H1 (cell line): Measurements from ENCODE around the gene NOG. TPM values are rescaled to one million over a fixed set of nuclear protein-coding genes. Genes with fewer than 3 reads are reported as not detected.
A peak's percentile ranks its signal among the peaks of the same experiment; 100 is the strongest.

Experiments used
- CTCF ChIA-PET: fragments of 300-600 bp; sonication (Branson Sonifier 250); formaldehyde crosslinking; loops from one replicate; lab custom pipeline; 2021; ENCODE audit not compliant: partially characterized antibody; lab: Charles Lee
- POLR2A ChIA-PET: fragments of 300-600 bp; sonication (Branson Sonifier 250); formaldehyde crosslinking; loops from one replicate; lab custom pipeline; 2021; ENCODE audit warnings: inconsistent platforms; ENCODE audit not compliant: partially characterized antibody; lab: Charles Lee
- DNase-seq, 2 experiments: peaks; one replicate each; pipeline versions ENCODE4 v3.0.0 to v3.0.0-alpha.2; 2010 to 2022; ENCODE audit warnings: low spot score in 2 of 2, low read depth in 1 of 2, mixed read lengths in 1 of 2
- FAIRE-seq: peaks from 2 replicates; lab custom pipeline; 2011; peaks lifted over from hg19 to GRCh38; lab: Jason Lieb, UNC
- H2AFZ ChIP-seq: 2 replicates; pipeline ENCODE4 v1.8.1; 2012; ENCODE audit warnings: low read length, inconsistent platforms
- H2AK5ac ChIP-seq: 2 replicates; pipeline ENCODE4 v1.6.1; 2013; ENCODE audit warnings: low read depth, low read length
- H2BK120ac ChIP-seq: replicated peaks from 2 replicates; pipeline ENCODE3; 2013; ENCODE audit warnings: low read depth, low read length, inconsistent platforms
- H2BK12ac ChIP-seq: 2 replicates; pipeline ENCODE4 v1.6.1; 2013; ENCODE audit warnings: low read depth, low read length
- H2BK15ac ChIP-seq: 2 replicates; pipeline ENCODE4 v1.6.1; 2013; ENCODE audit warnings: low read length
- H2BK20ac ChIP-seq: 2 replicates; pipeline ENCODE4 v1.6.1; 2013; ENCODE audit warnings: low read length
- H2BK5ac ChIP-seq: 2 replicates; pipeline ENCODE4 v1.6.1; 2013; ENCODE audit warnings: low read depth, low read length
- H3K14ac ChIP-seq: 2 replicates; pipeline ENCODE4 v1.6.1; 2013; ENCODE audit warnings: inconsistent platforms; ENCODE audit not compliant: insufficient read length
- H3K18ac ChIP-seq: 2 replicates; pipeline ENCODE4 v1.6.1; 2013; ENCODE audit warnings: low read length; ENCODE audit errors: extremely low read depth
- H3K23ac ChIP-seq: 2 replicates; pipeline ENCODE4 v1.6.1; 2013; ENCODE audit warnings: inconsistent platforms; ENCODE audit not compliant: insufficient read length
- H3K23me2 ChIP-seq: 2 replicates; pipeline ENCODE4 v1.6.1; 2013; ENCODE audit warnings: low read depth, low read length
- H3K27ac ChIP-seq: 2 replicates; pipeline ENCODE4 v1.6.1; 2011; ENCODE audit warnings: low read depth, low read length, inconsistent platforms
- H3K27me3 ChIP-seq, 4 experiments: replicated peaks in 1 of 4; 1 replicate in 1 of 4; 2 replicates in 3 of 4; pipeline versions ENCODE4 v1.6.1 to v1.8.1; 2011 to 2013; ENCODE audit warnings: low read length in 3 of 4, mild to moderate bottlenecking in 3 of 4, inconsistent platforms in 2 of 4, mixed read lengths in 2 of 4, moderate library complexity in 1 of 4; ENCODE audit not compliant: control insufficient read depth in 3 of 4, insufficient read depth in 3 of 4; ENCODE audit errors: extremely low read depth in 1 of 4
- H3K36me3 ChIP-seq, 4 experiments: 2 replicates each; pipeline versions ENCODE4 v1.6.1 to v1.8.1; 2011 to 2013; ENCODE audit warnings: mild to moderate bottlenecking in 4 of 4, low read length in 3 of 4, moderate library complexity in 2 of 4, control low read depth in 1 of 4, inconsistent platforms in 1 of 4; ENCODE audit not compliant: insufficient read depth in 4 of 4, control insufficient read depth in 2 of 4
- H3K4ac ChIP-seq: replicated peaks from 2 replicates; pipeline ENCODE3; 2013; ENCODE audit warnings: low read length, low read depth, mixed read lengths, inconsistent platforms; ENCODE audit not compliant: insufficient read length
- H3K4me1 ChIP-seq, 4 experiments: replicated peaks in 1 of 4; 1 replicate in 1 of 4; 2 replicates in 3 of 4; pipeline versions ENCODE4 v1.6.1 to v1.8.1; 2011 to 2013; ENCODE audit warnings: low read length in 3 of 4, inconsistent platforms in 2 of 4, mixed read lengths in 1 of 4; ENCODE audit not compliant: insufficient read depth in 4 of 4, control insufficient read depth in 3 of 4
- H3K4me2 ChIP-seq, 2 experiments: 2 replicates each; pipeline versions ENCODE4 v1.6.1 to v1.8.1; 2011 to 2013; ENCODE audit warnings: low read depth in 2 of 2, low read length in 2 of 2, control low read depth in 1 of 2, inconsistent platforms in 1 of 2, mild to moderate bottlenecking in 1 of 2; ENCODE audit not compliant: insufficient read depth in 1 of 2
- H3K4me3 ChIP-seq, 4 experiments: fragments of 200-600, 300-600 bp in 1 of 4; sonication (generic), shearing (Covaris generic), sonication (Bioruptor Twin) in 1 of 4; 2 replicates each; pipeline versions ENCODE4 v1.5.1 to v1.8.1; 2011 to 2016; ENCODE audit warnings: low read length in 4 of 4, low read depth in 3 of 4, control low read depth in 2 of 4, inconsistent platforms in 2 of 4, mild to moderate bottlenecking in 2 of 4, mixed read lengths in 1 of 4, moderate library complexity in 1 of 4; ENCODE audit not compliant: insufficient read depth in 2 of 4; ENCODE audit errors: extremely low read depth in 1 of 4
- H3K56ac ChIP-seq: replicated peaks from 2 replicates; pipeline ENCODE3; 2013; ENCODE audit warnings: low read depth, mild to moderate bottlenecking, mixed read lengths, low read length, inconsistent platforms; ENCODE audit not compliant: insufficient read length
- H3K79me1 ChIP-seq: 2 replicates; pipeline ENCODE4 v1.6.1; 2013; ENCODE audit warnings: low read depth, low read length, control low read depth
- H3K79me2 ChIP-seq, 2 experiments: 2 replicates each; pipeline versions ENCODE4 v1.6.1 to v1.8.1; 2012 to 2013; ENCODE audit warnings: low read length in 2 of 2, mild to moderate bottlenecking in 2 of 2, inconsistent platforms in 1 of 2; ENCODE audit not compliant: insufficient read depth in 2 of 2, control insufficient read depth in 1 of 2
- H3K9ac ChIP-seq, 4 experiments: replicated peaks in 1 of 4; 1 replicate in 1 of 4; 2 replicates in 3 of 4; pipeline versions ENCODE4 v1.6.1 to v1.8.1; 2011 to 2013; ENCODE audit warnings: low read depth in 3 of 4, low read length in 3 of 4, control low read depth in 2 of 4, mild to moderate bottlenecking in 2 of 4, moderate library complexity in 2 of 4, inconsistent platforms in 1 of 4; ENCODE audit errors: extremely low read depth in 1 of 4
- H3K9me3 ChIP-seq, 2 experiments: 2 replicates each; pipeline versions ENCODE4 v1.6.1 to v1.8.1; 2012 to 2013; ENCODE audit warnings: mild to moderate bottlenecking in 2 of 2, moderate library complexity in 2 of 2, control low read depth in 1 of 2, inconsistent platforms in 1 of 2, low read depth in 1 of 2, low read length in 1 of 2, mixed read lengths in 1 of 2; ENCODE audit not compliant: insufficient read depth in 2 of 2
- H4K20me1 ChIP-seq, 2 experiments: replicated peaks in 1 of 2; 2 replicates each; pipeline versions ENCODE3 to v1.8.1; 2011 to 2013; ENCODE audit warnings: inconsistent platforms in 2 of 2, low read length in 2 of 2, mild to moderate bottlenecking in 1 of 2; ENCODE audit not compliant: insufficient read depth in 2 of 2, control insufficient read depth in 1 of 2
- H4K5ac ChIP-seq: 2 replicates; pipeline ENCODE4 v1.6.1; 2013; ENCODE audit warnings: low read length, low read depth, mixed read lengths, inconsistent platforms; ENCODE audit not compliant: insufficient read length
- H4K8ac ChIP-seq: 2 replicates; pipeline ENCODE4 v1.8.0; 2013; ENCODE audit warnings: mild to moderate bottlenecking, moderate library complexity, low read length, inconsistent platforms; ENCODE audit not compliant: insufficient read depth; ENCODE audit errors: extremely low read depth
- H4K91ac ChIP-seq: replicated peaks from 2 replicates; pipeline ENCODE3; 2013; ENCODE audit warnings: low read length, mixed read lengths, inconsistent platforms; ENCODE audit not compliant: insufficient read length
- CEBPB ChIP-seq: IDR thresholded peaks from 2 replicates; pipeline ENCODE4 v1.6.1; 2012; ENCODE audit warnings: low read depth, low read length
- EP300 ChIP-seq, 2 experiments: IDR thresholded peaks; 1 replicate in 1 of 2; 2 replicates in 1 of 2; pipeline ENCODE4 v1.6.1; 2011 to 2012; ENCODE audit warnings: low read depth in 2 of 2, low read length in 2 of 2, mild to moderate bottlenecking in 2 of 2, borderline replicate concordance in 1 of 2, inconsistent platforms in 1 of 2, moderate library complexity in 1 of 2
- POU5F1 ChIP-seq: IDR thresholded peaks from 2 replicates; pipeline ENCODE4 v1.6.1; 2011; ENCODE audit warnings: low read depth, mild to moderate bottlenecking, low read length, moderate library complexity
- RAD21 ChIP-seq, 2 experiments: IDR thresholded peaks in 1 of 2; conservative IDR thresholded peaks in 1 of 2; 2 replicates each; pipeline ENCODE4 v1.6.1; 2011; ENCODE audit warnings: low read depth in 2 of 2, low read length in 2 of 2, improper control_type of control experiment in 1 of 2, inconsistent platforms in 1 of 2, mild to moderate bottlenecking in 1 of 2, moderate library complexity in 1 of 2
- SIN3A ChIP-seq, 2 experiments: IDR thresholded peaks in 1 of 2; conservative IDR thresholded peaks in 1 of 2; 2 replicates each; pipeline ENCODE4 v1.6.1; 2011 to 2012; ENCODE audit warnings: low read length in 2 of 2, improper control_type of control experiment in 1 of 2, low read depth in 1 of 2, mild to moderate bottlenecking in 1 of 2
- TAF7 ChIP-seq: optimal IDR thresholded peaks from 2 replicates; pipeline ENCODE3; 2011; ENCODE audit warnings: low read depth, mild to moderate bottlenecking, inconsistent platforms, low read length, moderate library complexity, borderline replicate concordance
- TCF12 ChIP-seq: IDR thresholded peaks from 2 replicates; pipeline ENCODE4 v1.6.1; 2011; ENCODE audit warnings: low read depth, mild to moderate bottlenecking, low read length
- ZNF274 ChIP-seq: IDR thresholded peaks from 2 replicates; pipeline ENCODE4 v1.7.0; 2012; ENCODE audit warnings: low read length, borderline replicate concordance; ENCODE audit errors: extremely low read depth
- WGBS, 2 experiments: shearing (Covaris generic) in 1 of 2; methylation state at CpG; one replicate each; pipeline versions ENCODE4 v1.1.6 to v1.1.7; 2013 to 2015; ENCODE audit warnings: low lambda C conversion rate in 2 of 2, mixed read lengths in 2 of 2, inconsistent platforms in 1 of 2, low coverage in 1 of 2, missing lambda C conversion rate in 1 of 2; ENCODE audit not compliant: insufficient replicate concordance in 2 of 2, insufficient coverage in 1 of 2, insufficient read length in 1 of 2; ENCODE audit errors: extremely low coverage in 1 of 2, missing lambda C conversion rate in 1 of 2; 5-methylcytosine and 5-hydroxymethylcytosine counted together
- long read RNA-seq, 2 experiments: library from RNA in 1 of 2; library from capped mRNA in 1 of 2; stranded (forward); transcript quantifications; one replicate each; pipeline ENCODE4 v2.0.0, GENCODE V29; 2021; ENCODE audit warnings: inconsistent platforms in 1 of 2
- polyA minus RNA-seq, 3 experiments: library from RNA; depleted of rRNA, polyadenylated mRNA; stranded (reverse); fragments of >200 nt; gene quantifications; 1 replicate in 2 of 3; 2 replicates in 1 of 3; pipeline ENCODE4 v1.2.3, GENCODE V29; 2011
- polyA plus RNA-seq, 7 experiments: library from polyadenylated mRNA; depleted of rRNA in 3 of 7; stranded (reverse) in 5 of 7; unstranded in 2 of 7; fragments of >200 nt in 5 of 7; fragments of 200-250 nt in 2 of 7; gene quantifications; 1 replicate in 5 of 7; 2 replicates in 1 of 7; 4 replicates in 1 of 7; pipeline versions ENCODE4 v1.2.1 to v1.2.3, GENCODE V29; 2011 to 2013; ENCODE audit warnings: missing spikeins in 2 of 7, mixed read lengths in 2 of 7
- total RNA-seq: library from RNA; stranded (reverse); fragmentation: NEBNext Ultra II Directional; extraction: Animal tissue kit (Norgen Biotek cat#: 25700); gene quantifications from 2 replicates; pipeline ENCODE4 v1.2.1, GENCODE V29; 2021

The NOG gene
- total RNA-seq, result 0.23 and 0.35 TPM in 2 replicates
- polyA plus RNA-seq (2011; rRNA removed), result 0.35 and 0.58 TPM in 2 replicates
- 0.28 TPM for polyA plus RNA-seq (2011; cell fraction: cytosol; rRNA removed)
- 0.37 TPM for polyA plus RNA-seq (2011; cell fraction: nucleus; rRNA removed)
- polyA plus RNA-seq (2012, experiment 1 of 2), result 0.12 to 0.30 TPM (median 0.25 TPM) in 4 replicates
- polyA plus RNA-seq (2012, experiment 2 of 2), result 0.16 TPM
- polyA plus RNA-seq (2013, experiment 1 of 2), result 0.14 TPM
- polyA plus RNA-seq (2013, experiment 2 of 2), result 0.15 TPM
- polyA minus RNA-seq (2011; rRNA and poly(A)+ RNA removed), result 0.13 TPM in 1 of 2 replicates, not detected in the other
- polyA minus RNA-seq (2011; cell fraction: cytosol; rRNA and poly(A)+ RNA removed), result 0.81 TPM
- 0.40 TPM for polyA minus RNA-seq (2011; cell fraction: nucleus; rRNA and poly(A)+ RNA removed)
- long read RNA-seq, experiment 1, result 0 reads
- long read RNA-seq, experiment 2, result 0 reads

- Histone ChIP-seq H2BK5ac (no peak within 1 kb of the TSS; the same call in 1 of the 2 replicates), H3K27me3 (peaks cover 12 to 61% (median 47%) of the 10 kb centered on the region in 4 experiments), H3K23me2 (peaks cover 30% of the 10 kb centered on the region), H3K79me1 (no peaks in the 10 kb centered on the region), H3K4me2 (peak within 1 kb of the TSS; percentile 62 to 99), H4K8ac (peak within 1 kb of the TSS; percentile 26; the same call in 1 of the 2 replicates), H3K23ac (no peak within 1 kb of the TSS), H3K27ac (no peak within 1 kb of the TSS), H2AFZ (peak within 1 kb of the TSS; percentile 72; the same call in 1 of the 2 replicates), H3K36me3 (no peaks in the 10 kb centered on the region), H3K4me1 (peaks cover 0 to 11% (median 4%) of the 10 kb centered on the region in 4 experiments; a peak in 5 of 7 replicates), H2BK20ac (0 out of 2 replicates have a peak within 1 kb of the TSS, but pooled peaks have one; percentile 66), H2AK5ac (no peak within 1 kb of the TSS), H2BK120ac (no peak within 1 kb of the TSS), H3K18ac (no peak within 1 kb of the TSS; the same call in none of the 2 replicates), H2BK12ac (peak within 1 kb of the TSS; percentile 72; the same call in 1 of the 2 replicates), H3K56ac (no peak within 1 kb of the TSS), H4K91ac (peak within 1 kb of the TSS; percentile 35), H3K4me3 (peak within 1 kb of the TSS; percentile 39 to 75 (median 66)), H3K9me3 (no peaks in the 10 kb centered on the region), H3K4ac (no peak within 1 kb of the TSS), H3K9ac (no peak within 1 kb of the TSS), H4K20me1 (no peaks in the 10 kb centered on the region), H2BK15ac (no peak within 1 kb of the TSS; the same call in 1 of the 2 replicates), H3K79me2 (no peaks in the 10 kb centered on the region), H3K14ac (no peak within 1 kb of the TSS), H4K5ac (no peak within 1 kb of the TSS)
- peak in 1 of 2 experiments; percentile 82 for DNase-seq
- CTCF ChIA-PET, result interaction anchor here (0.6 to 6.0 kb wide), 16 partner anchors 10 to 187 kb away, joined by 3 to 58 read pairs (median 4); no protein-coding TSS in a partner anchor
- WGBS, 2 experiments, result 0% methylated on average over 33 of the region's 85 CpGs; no CpG with 5 or more reads in 1 of the 2 experiments
- FAIRE-seq, result no peak
- POLR2A ChIA-PET, result interaction anchor here (0.6 to 1.3 kb wide), 2 partner anchors 92 to 122 kb away, joined by 3 to 4 read pairs; no protein-coding TSS in a partner anchor
- TF ChIP-seq POU5F1 (no peak), CEBPB (no peak), TAF7 (no peak), EP300 (IDR thresholded peaks at IDR 0.05; ENCODE audit: borderline replicate concordance in 1 of 2, low read depth in 2 of 2, low read length in 2 of 2) (no peak), RAD21 (IDR thresholded peaks at IDR 0.05 in 1 of 2, conservative IDR thresholded peaks at IDR 0.05 in 1 of 2; ENCODE audit: low read depth in 2 of 2, low read length in 2 of 2) (no peak), TCF12 (no peak), ZNF274 (no peak), SIN3A (conservative IDR thresholded peaks at IDR 0.05 in 1 of 2, IDR thresholded peaks at IDR 0.05 in 1 of 2; ENCODE audit: low read depth in 1 of 2, low read length in 2 of 2) (peak in 1 of 2 experiments; percentile 8; a peak in 1 of 4 replicates)
Measured at GRCh38 chr17:56593646-56594319, at the start of gene NOG. Gene NOG, plus strand, starts transcription at chr17:56593699. Its CDS starts 525 bp downstream, at chr17:56594224.
